SK-N-SH treated with all-trans-retinoic acid at 6 μM for 48 hours (cell line): Measurements from ENCODE around the gene TCF7.

ENCODE experiments used
- ATAC-seq: fragments of 200-7000 bp; cut with Tn5 transposase; 3 replicates; pipeline ENCODE4 v1.9.1; 2020; ENCODE audit warnings: mild to moderate bottlenecking, moderate library complexity
- ARNTL ChIP-seq: fragments of 450-650 bp; formaldehyde crosslinking; IDR thresholded peaks from 2 replicates; pipeline ENCODE4 v1.5.0; 2020; ENCODE audit warnings: low read depth, mild to moderate bottlenecking, moderate library complexity, borderline replicate concordance
- BACH2 ChIP-seq: fragments of 250-450 bp; sonication (Bioruptor Pico); IDR thresholded peaks from 2 replicates; pipeline ENCODE4 v1.9.0; 2021; ENCODE audit warnings: mild to moderate bottlenecking, borderline replicate concordance
- CSDC2 ChIP-seq: fragments of 250-450 bp; sonication (Bioruptor Pico); IDR thresholded peaks from 2 replicates; pipeline ENCODE4 v1.5.0; 2020; ENCODE audit warnings: mild to moderate bottlenecking, moderate library complexity
- CSRNP3 ChIP-seq: fragments of 250-450 bp; sonication (Bioruptor Pico); IDR thresholded peaks from 2 replicates; pipeline ENCODE4 v1.5.1; 2021; ENCODE audit warnings: mild to moderate bottlenecking, moderate library complexity
- ESRRG ChIP-seq: fragments of 250-450 bp; sonication (Bioruptor Pico); IDR thresholded peaks from 2 replicates; pipeline ENCODE4 v1.6.1; 2021; ENCODE audit warnings: mild to moderate bottlenecking
- GLIS3 ChIP-seq: fragments of 250-450 bp; sonication (Bioruptor Pico); IDR thresholded peaks from 2 replicates; pipeline ENCODE4 v1.5.0; 2020; ENCODE audit warnings: mild to moderate bottlenecking, moderate library complexity
- POU6F1 ChIP-seq: fragments of 250-450 bp; sonication (Bioruptor Pico); IDR thresholded peaks from 2 replicates; pipeline ENCODE4 v1.8.0; 2021; ENCODE audit warnings: low read depth, mild to moderate bottlenecking, moderate library complexity, borderline replicate concordance
- PPARA ChIP-seq: fragments of 250-450 bp; sonication (Bioruptor Pico); IDR thresholded peaks from 2 replicates; pipeline ENCODE4 v1.5.0; 2020; ENCODE audit warnings: mild to moderate bottlenecking, borderline replicate concordance
- RARB ChIP-seq: fragments of 250-450 bp; sonication (Bioruptor Pico); IDR thresholded peaks from 2 replicates; pipeline ENCODE4 v1.8.0; 2021; ENCODE audit warnings: mild to moderate bottlenecking, moderate library complexity
- SNAI2 ChIP-seq: fragments of 250-450 bp; sonication (Bioruptor Pico); IDR thresholded peaks from 2 replicates; pipeline ENCODE4 v1.5.0; 2020; ENCODE audit warnings: mild to moderate bottlenecking, moderate library complexity
- TCF4 ChIP-seq: fragments of 250-450 bp; sonication (Bioruptor Pico); IDR thresholded peaks from 2 replicates; pipeline ENCODE4 v1.8.0; 2021; ENCODE audit warnings: mild to moderate bottlenecking, moderate library complexity, borderline replicate concordance
- TOX ChIP-seq: fragments of 250-450 bp; sonication (Bioruptor Pico); IDR thresholded peaks from 2 replicates; pipeline ENCODE4 v1.8.0; 2021; ENCODE audit warnings: mild to moderate bottlenecking, moderate library complexity, borderline replicate concordance
- ZC3H10 ChIP-seq: fragments of 250-450 bp; sonication (Bioruptor Pico); IDR thresholded peaks from 2 replicates; pipeline ENCODE4 v1.5.1; 2021; ENCODE audit warnings: mild to moderate bottlenecking, moderate library complexity
- ZFP3 ChIP-seq: fragments of 250-450 bp; sonication (Bioruptor Pico); IDR thresholded peaks from 2 replicates; pipeline ENCODE4 v1.5.0; 2020; ENCODE audit warnings: mild to moderate bottlenecking, moderate library complexity
- ZFP30 ChIP-seq: fragments of 450-650 bp; formaldehyde crosslinking; IDR thresholded peaks from 2 replicates; pipeline ENCODE4 v1.5.0; 2022; ENCODE audit warnings: mild to moderate bottlenecking, moderate library complexity
- ZNF565 ChIP-seq: fragments of 450-650 bp; formaldehyde crosslinking; conservative IDR thresholded peaks from 2 replicates; pipeline ENCODE4 v1.5.0; 2020; ENCODE audit warnings: low read depth, mild to moderate bottlenecking, moderate library complexity
- ZNF70 ChIP-seq: fragments of 450-650 bp; formaldehyde crosslinking; IDR thresholded peaks from 2 replicates; pipeline ENCODE4 v1.5.0; 2020; ENCODE audit warnings: mild to moderate bottlenecking, moderate library complexity
- ZNF8 ChIP-seq: fragments of 450-650 bp; formaldehyde crosslinking; IDR thresholded peaks from 2 replicates; pipeline ENCODE4 v1.5.0; 2020; ENCODE audit warnings: mild to moderate bottlenecking, moderate library complexity
- TF ChIP-seq, protein P1 (sequence below): fragments of 250-450 bp; sonication (Bioruptor Pico); IDR thresholded peaks from 2 replicates; pipeline ENCODE4 v1.5.1; 2020; ENCODE audit warnings: low read depth, mild to moderate bottlenecking, moderate library complexity
- TF ChIP-seq, protein P2 (sequence below): fragments of 250-450 bp; sonication (Bioruptor Pico); IDR thresholded peaks from 2 replicates; pipeline ENCODE4 v1.5.0; 2020; ENCODE audit warnings: mild to moderate bottlenecking, moderate library complexity
- TF ChIP-seq, protein P3 (sequence below): fragments of 250-450 bp; sonication (Bioruptor Pico); IDR thresholded peaks from 2 replicates; pipeline ENCODE4 v1.8.0; 2020; ENCODE audit warnings: mild to moderate bottlenecking, moderate library complexity, borderline replicate concordance

Gene TCF7

GRCh38 chr5:134106991-134107701, 7.3 kb upstream of the TCF7 start:
- TF ChIP-seq ZFP30 (CRISPR knock-in tag) (0 out of 2 replicates have a peak, but pooled peaks have one; percentile 18), CSDC2 (CRISPR knock-in tag) (no peak), TCF4 (CRISPR knock-in tag) (peak; percentile 98), CSRNP3 (peak; percentile 41; the same call in 1 of the 2 replicates), ARNTL (CRISPR knock-in tag) (0 out of 2 replicates have a peak, but pooled peaks have one; percentile 25), SNAI2 (CRISPR knock-in tag) (0 out of 2 replicates have a peak, but pooled peaks have one; percentile 40), PPARA (CRISPR knock-in tag) (no peak), ZNF70 (peak; percentile 51; the same call in 1 of the 2 replicates), ZFP3 (CRISPR knock-in tag) (no peak), GLIS3 (CRISPR knock-in tag) (peak; percentile 53; the same call in 1 of the 2 replicates), ZNF8 (peak; percentile 46), ZC3H10 (CRISPR knock-in tag) (no peak), POU6F1 (CRISPR knock-in tag) (no peak), RARB (CRISPR knock-in tag) (no peak), ESRRG (CRISPR knock-in tag) (no peak)
- TF ChIP-seq, protein P1, sequence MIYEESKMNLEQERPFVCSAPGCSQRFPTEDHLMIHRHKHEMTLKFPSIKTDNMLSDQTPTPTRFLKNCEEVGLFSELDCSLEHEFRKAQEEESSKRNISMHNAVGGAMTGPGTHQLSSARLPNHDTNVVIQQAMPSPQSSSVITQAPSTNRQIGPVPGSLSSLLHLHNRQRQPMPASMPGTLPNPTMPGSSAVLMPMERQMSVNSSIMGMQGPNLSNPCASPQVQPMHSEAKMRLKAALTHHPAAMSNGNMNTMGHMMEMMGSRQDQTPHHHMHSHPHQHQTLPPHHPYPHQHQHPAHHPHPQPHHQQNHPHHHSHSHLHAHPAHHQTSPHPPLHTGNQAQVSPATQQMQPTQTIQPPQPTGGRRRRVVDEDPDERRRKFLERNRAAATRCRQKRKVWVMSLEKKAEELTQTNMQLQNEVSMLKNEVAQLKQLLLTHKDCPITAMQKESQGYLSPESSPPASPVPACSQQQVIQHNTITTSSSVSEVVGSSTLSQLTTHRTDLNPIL = no peak
- TF ChIP-seq, protein P2, sequence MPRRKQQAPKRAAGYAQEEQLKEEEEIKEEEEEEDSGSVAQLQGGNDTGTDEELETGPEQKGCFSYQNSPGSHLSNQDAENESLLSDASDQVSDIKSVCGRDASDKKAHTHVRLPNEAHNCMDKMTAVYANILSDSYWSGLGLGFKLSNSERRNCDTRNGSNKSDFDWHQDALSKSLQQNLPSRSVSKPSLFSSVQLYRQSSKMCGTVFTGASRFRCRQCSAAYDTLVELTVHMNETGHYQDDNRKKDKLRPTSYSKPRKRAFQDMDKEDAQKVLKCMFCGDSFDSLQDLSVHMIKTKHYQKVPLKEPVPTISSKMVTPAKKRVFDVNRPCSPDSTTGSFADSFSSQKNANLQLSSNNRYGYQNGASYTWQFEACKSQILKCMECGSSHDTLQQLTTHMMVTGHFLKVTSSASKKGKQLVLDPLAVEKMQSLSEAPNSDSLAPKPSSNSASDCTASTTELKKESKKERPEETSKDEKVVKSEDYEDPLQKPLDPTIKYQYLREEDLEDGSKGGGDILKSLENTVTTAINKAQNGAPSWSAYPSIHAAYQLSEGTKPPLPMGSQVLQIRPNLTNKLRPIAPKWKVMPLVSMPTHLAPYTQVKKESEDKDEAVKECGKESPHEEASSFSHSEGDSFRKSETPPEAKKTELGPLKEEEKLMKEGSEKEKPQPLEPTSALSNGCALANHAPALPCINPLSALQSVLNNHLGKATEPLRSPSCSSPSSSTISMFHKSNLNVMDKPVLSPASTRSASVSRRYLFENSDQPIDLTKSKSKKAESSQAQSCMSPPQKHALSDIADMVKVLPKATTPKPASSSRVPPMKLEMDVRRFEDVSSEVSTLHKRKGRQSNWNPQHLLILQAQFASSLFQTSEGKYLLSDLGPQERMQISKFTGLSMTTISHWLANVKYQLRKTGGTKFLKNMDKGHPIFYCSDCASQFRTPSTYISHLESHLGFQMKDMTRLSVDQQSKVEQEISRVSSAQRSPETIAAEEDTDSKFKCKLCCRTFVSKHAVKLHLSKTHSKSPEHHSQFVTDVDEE (CRISPR knock-in tag) = peak; percentile 94; the same call in 1 of the 2 replicates
- TF ChIP-seq, all 23 proteins: peak for 9
- peak; percentile 68 for ATAC-seq

DNA sequence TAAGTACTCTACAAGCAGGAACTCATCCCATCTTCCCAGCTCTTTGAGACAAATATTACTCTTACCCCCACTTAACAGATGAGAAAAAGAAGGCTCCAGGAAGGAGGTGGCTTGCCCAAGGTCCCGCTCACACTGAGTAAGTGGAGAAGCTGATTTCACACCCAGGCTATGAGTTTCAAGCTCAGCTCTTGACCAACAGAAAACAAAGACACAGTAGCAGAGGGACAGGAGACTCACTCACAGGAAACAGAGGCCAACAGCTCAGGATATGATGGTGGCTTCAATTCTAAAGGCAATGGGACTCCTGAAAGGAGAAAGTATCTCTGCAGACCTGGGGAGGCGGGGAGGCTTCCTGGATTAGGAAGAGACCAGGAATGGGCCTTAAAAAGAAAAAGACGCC, 6.7 kb upstream of the TCF7 start:
- ATAC-seq = no peak
- TF ChIP-seq RARB (CRISPR knock-in tag) = no peak
- no peak for TF ChIP-seq ZFP3 (CRISPR knock-in tag)
- TF ChIP-seq ZNF8 = no peak
- TF ChIP-seq BACH2 (CRISPR knock-in tag) = no peak
- no peak for TF ChIP-seq POU6F1 (CRISPR knock-in tag)
- TF ChIP-seq CSRNP3 = no peak
- TF ChIP-seq ZC3H10 (CRISPR knock-in tag) = no peak
- TF ChIP-seq GLIS3 (CRISPR knock-in tag) = no peak
- no peak for TF ChIP-seq ESRRG (CRISPR knock-in tag)
- no peak for TF ChIP-seq ZNF565 (CRISPR knock-in tag)
- no peak for TF ChIP-seq TOX (CRISPR knock-in tag)
- no peak for TF ChIP-seq TCF4 (CRISPR knock-in tag)
- TF ChIP-seq, protein P3, sequence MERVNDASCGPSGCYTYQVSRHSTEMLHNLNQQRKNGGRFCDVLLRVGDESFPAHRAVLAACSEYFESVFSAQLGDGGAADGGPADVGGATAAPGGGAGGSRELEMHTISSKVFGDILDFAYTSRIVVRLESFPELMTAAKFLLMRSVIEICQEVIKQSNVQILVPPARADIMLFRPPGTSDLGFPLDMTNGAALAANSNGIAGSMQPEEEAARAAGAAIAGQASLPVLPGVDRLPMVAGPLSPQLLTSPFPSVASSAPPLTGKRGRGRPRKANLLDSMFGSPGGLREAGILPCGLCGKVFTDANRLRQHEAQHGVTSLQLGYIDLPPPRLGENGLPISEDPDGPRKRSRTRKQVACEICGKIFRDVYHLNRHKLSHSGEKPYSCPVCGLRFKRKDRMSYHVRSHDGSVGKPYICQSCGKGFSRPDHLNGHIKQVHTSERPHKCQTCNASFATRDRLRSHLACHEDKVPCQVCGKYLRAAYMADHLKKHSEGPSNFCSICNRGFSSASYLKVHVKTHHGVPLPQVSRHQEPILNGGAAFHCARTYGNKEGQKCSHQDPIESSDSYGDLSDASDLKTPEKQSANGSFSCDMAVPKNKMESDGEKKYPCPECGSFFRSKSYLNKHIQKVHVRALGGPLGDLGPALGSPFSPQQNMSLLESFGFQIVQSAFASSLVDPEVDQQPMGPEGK (CRISPR knock-in tag) = no peak
- TF ChIP-seq ARNTL (CRISPR knock-in tag) = no peak
- TF ChIP-seq, protein P2 (CRISPR knock-in tag) = no peak
- TF ChIP-seq SNAI2 (CRISPR knock-in tag) = no peak
- no peak for TF ChIP-seq ZFP30 (CRISPR knock-in tag)
